Smooth muscle cell (in vitro differentiated cells): ENCODE results near the gene DDX47. TPM values are rescaled to one million over a fixed set of nuclear protein-coding genes. Genes with fewer than 3 reads are reported as not detected.
A peak's percentile ranks its signal among the peaks of the same experiment; 100 is the strongest.
"Not testable (repeated sequence)": the region's sequence is repeated elsewhere in the genome, so short reads cannot be mapped to it uniquely, and the experiment has no call there.

Source experiments
- DNase-seq: peaks from one replicate; lab custom pipeline; 2025; ENCODE audit not compliant: unreplicated experiment; lab: John Stamatoyannopoulos, UW
- H2AFZ ChIP-seq: fragments of 200-600 bp; sonication (generic); 2 replicates; pipeline ENCODE4 v1.6.0; 2016; ENCODE audit warnings: antibody characterized with exemption, low read depth, mild to moderate bottlenecking
- H3F3A ChIP-seq: fragments of 200-600 bp; sonication (generic); 2 replicates; pipeline ENCODE4 v1.6.0; 2017; ENCODE audit warnings: antibody characterized with exemption, low read depth
- H3K27ac ChIP-seq: fragments of 200-600 bp; sonication (generic); 2 replicates; pipeline ENCODE4 v1.5.1; 2016; ENCODE audit warnings: low read depth, mild to moderate bottlenecking
- H3K27me3 ChIP-seq: fragments of 200-600 bp; sonication (generic); 2 replicates; pipeline ENCODE4 v1.6.1; 2016; ENCODE audit warnings: low read depth, mild to moderate bottlenecking
- H3K36me3 ChIP-seq: fragments of 200-600 bp; sonication (generic); 2 replicates; pipeline ENCODE4 v1.5.1; 2016; ENCODE audit warnings: low read depth
- H3K4me1 ChIP-seq: fragments of 200-600 bp; sonication (generic); 2 replicates; pipeline ENCODE4 v1.5.1; 2016; ENCODE audit warnings: low read depth
- H3K4me2 ChIP-seq: fragments of 200-600 bp; sonication (generic); 2 replicates; pipeline ENCODE4 v1.6.0; 2016; ENCODE audit warnings: mild to moderate bottlenecking
- H3K4me3 ChIP-seq: fragments of 200-600 bp; sonication (generic); 2 replicates; pipeline ENCODE4 v1.5.1; 2016; ENCODE audit warnings: mild to moderate bottlenecking
- H3K79me2 ChIP-seq: fragments of 200-600 bp; sonication (generic); 2 replicates; pipeline ENCODE4 v1.6.0; 2016; ENCODE audit warnings: low read depth, mild to moderate bottlenecking
- H3K9ac ChIP-seq: fragments of 200-600 bp; sonication (generic); 2 replicates; pipeline ENCODE4 v1.6.0; 2016; ENCODE audit warnings: low read depth
- H3K9me3 ChIP-seq: fragments of 200-600 bp; sonication (generic); replicated peaks from 2 replicates; pipeline ENCODE4 v1.5.1; 2016; ENCODE audit warnings: low read depth
- H4K20me1 ChIP-seq: fragments of 200-600 bp; sonication (generic); 2 replicates; pipeline ENCODE4 v1.6.0; 2016; ENCODE audit warnings: low read depth
- CTCF ChIP-seq: fragments of 200-600 bp; sonication (generic); IDR thresholded peaks from 2 replicates; pipeline ENCODE4 v1.5.1; 2017; ENCODE audit warnings: borderline replicate concordance, mild to moderate bottlenecking, antibody characterized with exemption; ENCODE audit not compliant: insufficient read depth, poor library complexity, severe bottlenecking
- WGBS: methylation state at CpG from one replicate; pipeline ENCODE4 v1.1.7; 2016; ENCODE audit warnings: low lambda C conversion rate; 5-methylcytosine and 5-hydroxymethylcytosine counted together
- polyA plus RNA-seq: library from polyadenylated mRNA; unstranded; fragments of >200 nt; fragmentation: Nextera tagmentation; extraction: Ambion mirVana; gene quantifications from 2 replicates; pipeline ENCODE4 v1.2.1, GENCODE V29; 2016
- total RNA-seq: library from RNA; depleted of rRNA; stranded (reverse); fragments of >200 nt; gene quantifications from 2 replicates; pipeline ENCODE4 v1.2.3, GENCODE V29; 2014

Gene DDX47
- total and polyA plus RNA-seq, 2 experiments from 2014 or later: 61.8 to 95.6 TPM

- no peak for DNase-seq
- H3K4me1 ChIP-seq: peaks cover 5% of the 10 kb centered on the region
- no peak overlapping the region for H2AFZ ChIP-seq
- H3K36me3 ChIP-seq: no peaks in the 10 kb centered on the region
- no peak overlapping the region for H3K4me2 ChIP-seq
- no peak overlapping the region for H3K27ac ChIP-seq
- no peaks in the 10 kb centered on the region for H3F3A ChIP-seq
- 68% methylated on average over 8 of the region's 8 CpGs for WGBS
- no peak for TF ChIP-seq CTCF
- H3K79me2 ChIP-seq: no peaks in the 10 kb centered on the region
- no peak overlapping the region for H3K4me3 ChIP-seq
- H4K20me1 ChIP-seq: no peaks in the 10 kb centered on the region
- H3K9me3 ChIP-seq: no peaks in the 10 kb centered on the region
- no peaks in the 10 kb centered on the region for H3K27me3 ChIP-seq
- H3K9ac ChIP-seq: no peak overlapping the region
Observed at GRCh38 chr12:12799163-12799920, 13.8 kb upstream of the DDX47 start.

GRCh38 chr12:12800406-12801180 is 12.6 kb upstream of the DDX47 start:
- H3K4me2 ChIP-seq: no peak overlapping the region
- H3K27ac ChIP-seq: peak overlapping the region; percentile 42
- H3K36me3 ChIP-seq: no peaks in the 10 kb centered on the region
- no peak overlapping the region for H2AFZ ChIP-seq
- H4K20me1 ChIP-seq: no peaks in the 10 kb centered on the region
- H3F3A ChIP-seq: no peaks in the 10 kb centered on the region
- H3K79me2 ChIP-seq: no peaks in the 10 kb centered on the region
- no peak for TF ChIP-seq CTCF
- H3K27me3 ChIP-seq: no peaks in the 10 kb centered on the region
- whole genome bisulfite sequencing: 72% methylated on average over 9 of the region's 9 CpGs
- DNase-seq: no peak
- peaks cover 5% of the 10 kb centered on the region for H3K4me1 ChIP-seq
- no peak overlapping the region for H3K9ac ChIP-seq
- H3K4me3 ChIP-seq: no peak overlapping the region
- H3K9me3 ChIP-seq: no peaks in the 10 kb centered on the region

- DNase-seq, H3K9me3 ChIP-seq, H3K27ac ChIP-seq: not testable (repeated sequence)
Observed at GRCh38 chr12:12801656-12802055, 11.5 kb upstream of the DDX47 start.

GRCh38 chr12:12803186-12803585 is 10.0 kb upstream of the DDX47 start:
- TF ChIP-seq CTCF: no peak
- Histone ChIP-seq H3F3A (no peaks in the 10 kb centered on the region), H4K20me1 (no peaks in the 10 kb centered on the region), H3K9ac (no peak overlapping the region), H3K79me2 (no peaks in the 10 kb centered on the region), H3K9me3 (no peaks in the 10 kb centered on the region), H2AFZ (no peak overlapping the region), H3K27ac (peak overlapping the region; percentile 75), H3K4me3 (no peak overlapping the region), H3K36me3 (no peaks in the 10 kb centered on the region), H3K27me3 (no peaks in the 10 kb centered on the region), H3K4me2 (no peak overlapping the region), H3K4me1 (peaks cover 5% of the 10 kb centered on the region)
- no peak for DNase-seq
- 65% methylated on average over 2 of the region's 2 CpGs for WGBS

More at GRCh38 chr12:12801656-12802055, 11.5 kb upstream of the DDX47 start:
- 96% methylated on average over 4 of the region's 4 CpGs for WGBS
- H3K36me3 ChIP-seq, H3K27me3 ChIP-seq, H4K20me1 ChIP-seq, H3K4me2 ChIP-seq, H3K79me2 ChIP-seq, H3K4me3 ChIP-seq, H3K9ac ChIP-seq, H3K4me1 ChIP-seq, H3F3A ChIP-seq, H2AFZ ChIP-seq: not testable (repeated sequence)
